Loucy (cell line): ENCODE measurements around the gene HGD.

Source experiments
- H2AFZ ChIP-seq: fragments of 200-600 bp; sonication (generic); 2 replicates; pipeline ENCODE4 v1.6.0; 2016; ENCODE audit warnings: antibody characterized with exemption, mild to moderate bottlenecking, low read length, moderate library complexity
- H3F3A ChIP-seq: fragments of 200-600 bp; 2 replicates; pipeline ENCODE4 v1.6.0; 2016; ENCODE audit warnings: antibody characterized with exemption, low read depth, mild to moderate bottlenecking
- H3K27me3 ChIP-seq: fragments of 200-600 bp; sonication (generic); 2 replicates; pipeline ENCODE4 v1.6.1; 2014; ENCODE audit warnings: low read length, mild to moderate bottlenecking; ENCODE audit not compliant: insufficient read depth, poor library complexity, severe bottlenecking
- H3K36me3 ChIP-seq: fragments of 200-600 bp; sonication (generic); 2 replicates; pipeline ENCODE4 v1.6.1; 2016; ENCODE audit warnings: low read length; ENCODE audit not compliant: insufficient read depth
- H3K4me1 ChIP-seq: fragments of 200-600 bp; sonication (generic); 2 replicates; pipeline ENCODE4 v1.5.1; 2014; ENCODE audit warnings: low read length, mild to moderate bottlenecking; ENCODE audit not compliant: insufficient read depth, poor library complexity, severe bottlenecking
- H3K4me2 ChIP-seq: fragments of 200-600 bp; sonication (generic); 2 replicates; pipeline ENCODE4 v1.6.0; 2014; ENCODE audit warnings: antibody characterized with exemption, low read length, low read depth, mild to moderate bottlenecking; ENCODE audit not compliant: poor library complexity, severe bottlenecking
- H3K4me3 ChIP-seq: fragments of 200-600 bp; sonication (generic); 2 replicates; pipeline ENCODE4 v1.5.1; 2014; ENCODE audit warnings: low read length, mild to moderate bottlenecking, mixed read lengths; ENCODE audit not compliant: poor library complexity, severe bottlenecking
- H3K79me2 ChIP-seq: fragments of 200-600 bp; sonication (generic); 2 replicates; pipeline ENCODE4 v1.6.1; 2014; ENCODE audit warnings: low read length; ENCODE audit not compliant: insufficient read depth
- H3K9ac ChIP-seq: fragments of 200-600 bp; sonication (generic); 2 replicates; pipeline ENCODE4 v1.6.0; 2014; ENCODE audit warnings: mild to moderate bottlenecking, low read depth, low read length, moderate library complexity; ENCODE audit not compliant: poor library complexity, severe bottlenecking
- H3K9me2 ChIP-seq: fragments of 200-600 bp; sonication (generic); replicated peaks from 2 replicates; pipeline ENCODE4 v1.6.1; 2016; ENCODE audit warnings: low read depth, low read length, mixed read lengths
- H3K9me3 ChIP-seq: fragments of 200-600 bp; sonication (generic); 2 replicates; pipeline ENCODE4 v1.6.1; 2014; ENCODE audit warnings: mild to moderate bottlenecking, antibody characterized with exemption, low read length, low read depth; ENCODE audit not compliant: insufficient read depth
- H4K20me1 ChIP-seq: fragments of 200-600 bp; sonication (generic); 2 replicates; pipeline ENCODE4 v1.6.0; 2014; ENCODE audit warnings: antibody characterized with exemption, low read length, mild to moderate bottlenecking; ENCODE audit not compliant: insufficient read depth, poor library complexity, severe bottlenecking
- CTCF ChIP-seq: fragments of 200-600 bp; sonication (generic); conservative IDR thresholded peaks from 2 replicates; pipeline ENCODE4 v1.5.1; 2014; ENCODE audit warnings: mild to moderate bottlenecking, antibody characterized with exemption, low read length
- EZH2phosphoT487 ChIP-seq: fragments of 200-600 bp; IDR thresholded peaks from 2 replicates; pipeline ENCODE4 v1.6.1; 2018; ENCODE audit warnings: antibody characterized with exemption, mild to moderate bottlenecking, moderate library complexity, borderline replicate concordance

The HGD gene

GRCh38 chr3:120685411-120685810 lies 3.4 kb upstream of the HGD start:
- Histone ChIP-seq H3K36me3 (0 out of 2 replicates have a peak, but pooled peaks cover 3% of the 10 kb centered on the region), H3F3A (no peaks in the 10 kb centered on the region), H3K4me1 (peaks cover 16% of the 10 kb centered on the region), H3K9me2 (no peaks in the 10 kb centered on the region), H3K79me2 (no peaks in the 10 kb centered on the region), H3K27me3 (no peaks in the 10 kb centered on the region), H3K9ac (no peak overlapping the region), H2AFZ (no peak overlapping the region), H4K20me1 (no peaks in the 10 kb centered on the region), H3K4me3 (no peak overlapping the region), H3K4me2 (no peak overlapping the region), H3K9me3 (no peaks in the 10 kb centered on the region)
- TF ChIP-seq EZH2phosphoT487: no peak
- no peak for TF ChIP-seq CTCF

GRCh38 chr3:120684896-120685295 lies 2.9 kb upstream of the HGD start:
- no peak for TF ChIP-seq CTCF
- no peak for TF ChIP-seq EZH2phosphoT487
- Histone ChIP-seq H3K27me3 (no peaks in the 10 kb centered on the region), H3K9me3 (no peaks in the 10 kb centered on the region), H3K4me1 (peaks cover 17% of the 10 kb centered on the region), H3K79me2 (no peaks in the 10 kb centered on the region), H3K4me3 (no peak overlapping the region), H2AFZ (no peak overlapping the region), H3K36me3 (0 out of 2 replicates have a peak, but pooled peaks cover 3% of the 10 kb centered on the region), H4K20me1 (no peaks in the 10 kb centered on the region), H3K9ac (no peak overlapping the region), H3F3A (no peaks in the 10 kb centered on the region), H3K9me2 (no peaks in the 10 kb centered on the region), H3K4me2 (no peak overlapping the region)

GRCh38 chr3:120683671-120684301 lies 1.7 kb upstream of the HGD start:
- TF ChIP-seq CTCF (no peak), EZH2phosphoT487 (no peak)
- H3K9ac ChIP-seq: no peak overlapping the region
- H3K4me1 ChIP-seq: peaks cover 28% of the 10 kb centered on the region
- no peaks in the 10 kb centered on the region for H3K36me3 ChIP-seq
- no peaks in the 10 kb centered on the region for H3K79me2 ChIP-seq
- no peaks in the 10 kb centered on the region for H3F3A ChIP-seq
- no peak overlapping the region for H2AFZ ChIP-seq
- no peaks in the 10 kb centered on the region for H4K20me1 ChIP-seq
- no peaks in the 10 kb centered on the region for H3K27me3 ChIP-seq
- no peaks in the 10 kb centered on the region for H3K9me2 ChIP-seq
- H3K9me3 ChIP-seq: no peaks in the 10 kb centered on the region
- no peak overlapping the region for H3K4me2 ChIP-seq
- H3K4me3 ChIP-seq: no peak overlapping the region
